SKM-1 (cell line): Measurements from ENCODE around the gene DOK3.
A peak's percentile ranks its signal among the peaks of the same experiment; 100 is the strongest.
"Not testable (repeated sequence)": the region's sequence is repeated elsewhere in the genome, so short reads cannot be mapped to it uniquely, and the experiment has no call there.

Experiments used
- DNase-seq: peaks from one replicate; lab custom pipeline; 2025; ENCODE audit not compliant: unreplicated experiment; lab: John Stamatoyannopoulos, UW

Gene DOK3

DNA sequence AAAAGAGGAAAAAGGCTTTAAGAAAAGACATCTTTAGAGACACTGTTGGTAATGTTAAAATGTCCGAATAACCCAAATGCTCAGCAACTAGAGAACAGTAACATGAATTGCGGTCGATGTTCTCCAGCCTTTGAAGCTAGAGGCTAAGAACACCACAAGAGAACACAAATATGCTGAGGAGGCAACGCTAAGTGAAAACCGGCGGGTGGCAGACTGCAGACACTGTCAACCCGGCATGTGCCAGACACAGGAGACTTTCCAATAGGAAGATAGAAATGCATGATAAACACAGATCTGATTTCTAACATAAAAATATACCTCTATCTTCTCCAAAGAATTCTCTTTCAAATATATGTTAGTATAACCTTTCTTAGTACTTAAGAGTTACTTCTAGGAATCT is 25.5 kb upstream of the DOK3 start:
- no peak for DNase-seq

DNA sequence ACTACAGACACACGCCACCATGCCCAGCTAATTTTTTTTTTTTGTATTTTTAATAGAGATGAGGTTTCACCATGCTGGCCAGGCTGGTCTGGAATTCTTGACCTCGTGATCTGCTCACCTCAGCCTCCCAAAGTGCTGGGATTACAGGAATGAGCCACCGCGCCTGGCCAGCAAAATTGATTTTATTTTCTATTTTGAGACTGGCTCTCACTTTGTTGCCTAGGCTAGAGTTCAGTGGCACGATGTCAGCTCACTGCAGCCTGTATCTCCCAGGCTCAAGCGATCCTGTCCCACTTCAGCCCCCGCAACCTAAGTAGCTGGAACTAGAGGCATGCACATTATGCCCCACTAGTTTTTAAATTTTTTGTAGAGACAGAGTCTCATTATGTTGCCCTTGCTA is 24.8 kb upstream of the DOK3 start:
- DNase-seq, result not testable (repeated sequence)

DNA sequence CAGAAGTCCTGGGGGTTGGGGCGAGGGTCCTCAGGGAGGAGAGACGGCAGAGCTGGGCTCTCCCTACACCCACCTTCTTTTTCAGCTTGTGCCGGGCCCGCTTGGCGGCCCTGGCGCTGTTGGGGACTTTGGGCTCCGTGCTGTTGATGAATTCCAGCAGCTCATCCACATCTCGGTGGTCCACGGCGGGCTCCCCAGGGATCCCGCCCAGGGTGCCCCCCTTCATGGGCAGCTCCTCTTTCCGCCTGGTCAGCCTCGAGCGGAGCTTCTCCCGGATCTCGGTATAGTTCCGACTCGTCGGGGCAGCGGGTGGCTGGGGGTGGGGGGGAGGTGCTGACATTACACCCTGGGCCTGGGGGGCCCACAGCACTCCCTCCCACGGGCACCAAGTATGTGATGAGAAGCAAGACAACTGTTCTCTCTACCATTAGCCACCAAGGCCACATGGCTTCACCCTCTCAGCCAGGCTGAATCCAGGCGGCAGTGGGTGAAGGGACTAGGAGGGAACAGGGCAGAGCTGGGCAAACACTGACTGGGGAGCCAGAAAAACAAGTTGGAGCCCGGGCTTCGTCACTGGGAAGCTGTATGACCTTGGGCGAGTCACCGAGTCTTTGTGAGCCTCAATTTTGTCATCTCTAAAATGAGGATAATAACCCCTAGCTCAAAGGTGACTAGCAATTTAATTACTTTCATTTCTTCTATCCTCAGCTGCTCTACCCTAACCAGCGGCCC is 21.7 kb upstream of the DOK3 start:
- no peak for DNase-seq

DNA sequence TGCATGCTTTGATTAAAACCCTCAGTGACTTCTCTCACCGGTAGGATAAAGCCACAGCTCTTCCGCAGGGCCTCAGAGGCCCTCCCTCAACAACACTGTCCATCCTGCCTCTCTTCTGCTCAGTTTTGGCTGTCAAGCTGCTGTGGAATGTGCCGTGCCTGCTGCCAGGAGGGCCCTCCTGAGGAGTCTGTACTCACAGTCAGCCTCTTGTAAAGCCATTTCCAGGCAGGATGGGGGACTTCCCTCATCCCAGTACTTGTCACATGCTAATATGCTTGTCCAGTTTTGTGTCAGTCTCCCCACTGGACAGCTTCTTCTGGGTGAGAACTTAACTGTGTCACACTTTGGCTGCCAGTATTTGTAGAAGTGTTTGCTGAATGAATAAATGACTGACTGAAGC is 21.0 kb upstream of the DOK3 start:
- no peak for DNase-seq

DNA sequence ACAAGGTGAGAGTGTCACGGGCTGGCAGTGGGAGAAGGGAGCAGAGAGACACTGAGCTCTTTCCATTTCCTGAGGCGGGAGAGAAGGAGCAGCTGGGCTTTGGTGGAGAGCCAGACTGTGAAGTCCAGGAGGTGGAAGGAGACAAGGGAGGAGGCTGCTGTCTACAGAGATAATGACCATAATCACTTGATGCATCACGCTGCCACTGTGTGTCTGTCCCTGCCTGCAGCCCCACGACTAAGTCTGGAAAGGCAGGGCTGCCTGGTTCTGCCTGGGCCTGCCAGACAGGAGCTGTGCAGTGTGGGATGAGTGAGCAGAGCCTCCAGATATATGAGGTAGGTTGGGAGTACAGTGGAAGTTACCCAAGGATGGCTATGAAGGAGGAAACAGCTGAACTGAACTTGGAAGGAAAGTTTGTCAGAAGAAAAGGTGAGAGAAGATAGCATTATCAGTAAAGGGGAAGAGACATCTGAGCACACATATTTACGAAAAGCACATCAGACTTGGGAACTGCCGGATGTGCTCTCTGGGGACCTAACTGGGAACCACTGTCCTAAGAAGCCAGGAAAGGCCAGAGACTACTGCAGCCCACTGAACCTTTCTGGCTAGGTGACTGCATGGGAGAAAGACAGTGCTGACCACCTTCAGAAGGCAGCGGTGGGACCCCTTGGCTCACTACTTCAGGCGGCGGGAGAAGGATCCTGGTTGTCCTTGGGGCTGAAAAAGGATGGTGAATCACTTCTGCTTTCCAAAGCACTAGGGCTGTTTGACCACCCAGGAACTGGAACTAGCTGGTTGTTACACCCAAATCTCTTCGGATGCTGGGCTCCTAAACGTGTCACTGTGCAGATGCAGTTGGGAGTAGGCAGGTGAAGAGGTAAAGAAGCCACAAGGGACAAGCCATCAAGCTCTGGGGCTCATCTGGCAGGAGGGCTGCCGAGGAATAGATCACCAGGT is 19.9 kb upstream of the DOK3 start:
- DNase-seq, result no peak

DNA sequence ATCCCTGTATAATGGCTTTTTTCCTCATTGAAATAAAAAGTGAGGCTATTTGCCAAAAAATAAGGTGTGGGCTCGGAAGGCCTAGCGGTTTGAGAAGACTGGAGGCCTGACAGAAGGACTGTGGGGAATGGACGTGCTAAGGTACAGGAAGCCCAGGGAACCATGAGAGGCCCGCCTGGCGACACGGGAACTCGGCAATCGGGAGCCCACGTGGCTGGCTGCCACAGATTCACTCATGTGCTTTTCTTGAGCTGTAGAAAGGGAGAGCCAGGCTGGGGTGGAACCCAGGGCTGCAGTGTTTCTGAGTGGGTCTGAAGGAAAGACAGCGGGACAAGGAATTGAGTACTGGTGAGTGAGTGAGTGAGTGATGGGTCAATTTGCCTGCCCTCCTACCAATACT is 19.0 kb upstream of the DOK3 start:
- DNase-seq, result no peak

DNA sequence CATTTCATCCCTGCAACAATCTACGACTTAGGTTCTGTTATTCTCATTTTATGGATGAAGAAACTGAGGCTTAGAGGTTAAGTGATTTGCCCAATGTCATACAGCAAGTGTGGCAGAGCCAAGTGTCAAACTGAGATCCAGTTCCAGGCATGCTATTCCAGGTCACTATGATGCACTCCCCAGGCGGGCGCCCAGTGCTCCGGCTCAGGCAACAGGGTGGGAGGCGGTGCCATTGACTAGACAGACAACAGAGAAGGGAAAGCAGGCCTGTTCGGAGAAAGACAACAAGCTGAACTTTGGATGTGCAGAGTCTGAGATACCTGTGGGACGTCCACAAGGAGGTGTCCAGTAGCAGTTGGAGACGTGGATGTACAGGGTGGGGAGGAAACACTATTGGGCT is 18.0 kb upstream of the DOK3 start:
- no peak for DNase-seq

DNA sequence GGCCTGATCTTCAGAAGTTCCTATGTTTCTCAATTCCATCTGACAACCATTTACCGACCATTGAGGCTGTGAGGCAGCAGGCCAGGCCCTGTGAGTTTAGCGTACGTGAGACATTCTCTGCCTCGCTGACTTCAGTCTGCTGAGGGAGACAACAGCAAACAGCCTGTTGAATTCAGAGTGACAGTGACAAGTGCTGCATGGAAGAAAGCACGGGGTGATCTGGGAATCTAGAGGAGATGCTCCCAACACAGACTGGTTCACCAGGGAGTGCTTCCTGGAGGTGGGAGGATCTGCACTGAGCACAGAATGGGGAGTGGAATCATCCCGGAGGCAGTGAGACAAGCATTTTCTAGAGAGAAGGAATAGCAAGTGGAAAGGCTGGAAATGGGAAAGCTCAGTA is 17.2 kb upstream of the DOK3 start:
- DNase-seq, result no peak

DNA sequence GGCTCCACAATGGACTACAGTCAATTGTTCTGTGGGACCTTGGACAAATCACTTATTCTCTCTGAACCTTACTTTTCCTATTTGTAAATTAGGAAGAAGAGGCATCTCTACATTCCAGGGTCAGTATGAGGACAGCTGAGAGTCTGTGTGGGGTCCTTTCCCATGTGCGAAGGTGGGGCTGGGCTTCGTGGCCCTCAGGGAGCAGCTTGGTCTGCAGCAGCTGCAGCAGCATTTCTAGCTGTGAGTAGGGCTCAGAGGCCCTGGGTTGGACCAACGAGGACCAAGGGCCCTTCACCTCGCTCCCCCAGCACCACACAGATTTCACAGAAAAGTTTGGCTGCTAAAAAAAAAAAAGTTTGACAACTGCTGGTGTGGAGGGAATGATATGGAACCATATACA is 16.6 kb upstream of the DOK3 start:
- DNase-seq, result no peak

DNA sequence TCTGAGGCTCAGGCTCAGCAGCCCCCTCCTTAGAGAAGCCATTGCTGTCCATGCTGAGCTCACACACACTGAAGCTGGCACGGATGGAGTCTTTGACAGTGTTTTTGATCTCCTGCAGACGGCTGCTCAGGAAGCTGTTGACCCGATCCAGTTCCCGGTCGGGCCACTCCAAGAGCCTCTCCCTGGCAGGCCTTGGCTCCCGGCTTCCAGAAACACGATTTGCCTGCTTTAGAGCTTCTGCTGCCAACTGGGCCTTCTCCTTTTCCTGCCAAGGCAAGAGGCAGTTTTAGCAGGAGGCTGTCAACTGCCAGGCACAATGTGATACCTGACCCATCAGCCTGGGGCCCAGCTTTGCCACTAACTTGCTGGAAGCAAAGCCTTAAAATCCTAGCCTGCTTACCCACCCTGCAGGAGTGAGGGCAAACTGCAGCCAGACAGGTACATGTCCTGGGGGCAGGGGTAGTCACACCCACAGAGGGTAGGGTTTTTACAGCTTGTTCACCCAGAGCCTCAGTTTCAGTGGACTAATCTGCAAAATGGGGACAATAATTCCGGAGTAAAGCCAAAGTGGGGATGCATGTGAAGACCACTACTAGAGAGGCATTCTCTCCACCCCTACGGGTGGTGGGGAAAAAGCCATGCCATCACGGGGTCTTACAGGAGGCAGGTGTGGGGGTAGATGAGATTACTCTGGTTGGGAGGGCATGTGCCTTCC is 15.5 kb upstream of the DOK3 start:
- DNase-seq, result no peak

DNA sequence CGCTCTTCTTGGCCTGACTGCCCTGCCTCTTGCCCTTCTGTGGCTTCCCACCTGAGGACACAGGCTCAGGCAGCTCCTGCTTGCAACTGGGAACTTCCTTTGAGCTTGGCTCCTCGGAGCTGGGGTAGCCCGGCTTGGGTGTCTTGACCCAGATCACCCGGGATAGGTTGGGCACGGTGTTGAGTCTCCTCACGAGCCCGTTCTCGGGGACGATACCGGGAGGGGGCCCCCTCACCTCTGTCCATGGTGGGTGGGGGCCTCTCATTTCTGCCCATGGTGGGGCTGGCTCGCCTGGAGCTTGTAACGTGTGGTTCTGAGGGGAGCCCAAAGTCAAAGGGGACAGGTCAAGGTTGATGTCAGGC is 14.9 kb upstream of the DOK3 start:
- no peak for DNase-seq

DNA sequence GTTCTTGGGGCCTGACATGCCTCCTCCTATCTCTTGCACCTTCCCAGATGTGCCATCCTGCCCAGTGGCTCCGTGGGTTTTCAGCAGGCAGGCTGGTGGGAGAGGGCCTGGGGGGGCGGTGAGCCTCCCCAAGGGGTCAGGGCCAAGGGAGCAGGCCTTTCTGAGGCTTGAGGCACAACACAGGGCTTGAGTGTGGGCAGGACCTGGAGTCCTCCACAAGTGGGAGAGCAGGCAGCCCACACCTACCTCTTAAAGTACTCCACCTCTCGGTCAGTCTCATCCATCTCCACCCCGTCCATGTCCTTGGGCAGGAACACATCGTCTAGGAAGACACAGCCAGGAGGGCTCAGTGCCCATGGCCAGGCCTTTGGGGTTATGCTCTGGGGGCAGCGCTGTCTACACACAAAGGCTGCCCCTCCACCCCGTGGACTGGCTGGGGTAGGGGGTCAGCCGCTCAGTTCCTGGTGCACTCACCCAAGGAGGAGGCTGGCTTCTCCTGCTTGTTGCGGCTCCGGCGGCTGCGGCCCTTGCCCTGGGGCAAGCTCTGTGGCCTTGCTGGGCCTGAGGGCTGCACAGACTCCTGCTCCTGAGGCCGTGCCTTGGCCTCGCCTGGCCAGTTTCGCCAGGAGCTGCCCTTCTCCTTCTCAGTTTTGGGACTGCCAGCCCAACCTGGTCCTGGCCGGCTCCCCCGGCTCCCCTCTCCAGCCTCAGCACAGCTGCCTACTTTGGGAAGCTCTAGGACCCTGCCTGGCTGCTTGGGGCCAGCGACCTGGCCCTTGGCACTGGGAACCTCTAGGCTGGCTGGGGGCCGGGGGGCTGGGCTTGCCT is 14.3 kb upstream of the DOK3 start:
- no peak for DNase-seq

DNA sequence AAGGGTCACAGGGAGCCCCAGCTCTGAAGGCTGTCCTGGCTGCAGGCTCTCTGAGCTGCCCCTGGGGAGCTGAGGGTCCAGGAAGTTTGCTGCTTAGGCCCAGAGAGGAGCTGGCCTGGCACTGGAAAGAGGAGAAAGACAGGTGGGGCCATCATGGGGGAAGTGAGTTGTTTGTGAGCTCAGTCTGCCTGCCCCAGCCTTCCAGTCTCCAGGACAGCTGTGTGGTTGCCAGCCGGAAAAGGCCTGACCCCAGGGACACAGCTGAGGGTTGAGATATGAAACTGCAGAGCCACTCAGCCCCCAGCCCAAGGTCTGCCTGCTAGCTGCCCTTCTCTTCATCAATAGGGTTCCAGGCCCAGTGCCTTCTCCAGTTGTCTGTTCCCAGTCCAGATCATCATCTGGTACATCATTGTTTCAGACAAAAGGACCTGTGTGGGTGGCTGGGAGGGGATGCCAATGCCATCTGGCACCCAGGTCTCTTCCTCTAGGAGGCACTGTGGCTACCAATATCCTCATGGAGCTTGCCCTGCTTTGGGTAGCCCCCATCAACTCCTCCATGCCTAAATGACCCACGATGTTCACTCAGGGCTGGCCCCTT is 11.4 kb upstream of the DOK3 start:
- no peak for DNase-seq

DNA sequence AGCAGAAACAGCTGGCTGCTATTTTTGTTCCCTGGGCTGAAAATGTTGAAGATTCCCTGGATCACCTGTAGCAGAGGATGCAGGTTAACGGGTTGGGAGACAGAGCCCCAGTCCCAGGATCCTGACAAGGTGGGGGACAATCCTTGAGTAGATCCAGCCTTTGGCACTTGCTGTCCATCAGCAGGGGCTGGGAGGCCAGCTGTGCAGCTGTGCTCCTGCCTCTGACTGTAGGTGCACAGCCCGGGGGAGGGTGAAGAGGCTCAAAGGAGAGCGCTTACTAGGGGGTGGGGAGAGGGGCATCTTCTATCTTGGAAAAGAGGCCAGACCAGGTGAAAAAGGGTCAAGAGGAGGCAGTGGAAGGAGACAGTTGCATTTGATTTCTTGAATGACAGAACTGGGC is 10.6 kb upstream of the DOK3 start:
- no peak for DNase-seq

DNA sequence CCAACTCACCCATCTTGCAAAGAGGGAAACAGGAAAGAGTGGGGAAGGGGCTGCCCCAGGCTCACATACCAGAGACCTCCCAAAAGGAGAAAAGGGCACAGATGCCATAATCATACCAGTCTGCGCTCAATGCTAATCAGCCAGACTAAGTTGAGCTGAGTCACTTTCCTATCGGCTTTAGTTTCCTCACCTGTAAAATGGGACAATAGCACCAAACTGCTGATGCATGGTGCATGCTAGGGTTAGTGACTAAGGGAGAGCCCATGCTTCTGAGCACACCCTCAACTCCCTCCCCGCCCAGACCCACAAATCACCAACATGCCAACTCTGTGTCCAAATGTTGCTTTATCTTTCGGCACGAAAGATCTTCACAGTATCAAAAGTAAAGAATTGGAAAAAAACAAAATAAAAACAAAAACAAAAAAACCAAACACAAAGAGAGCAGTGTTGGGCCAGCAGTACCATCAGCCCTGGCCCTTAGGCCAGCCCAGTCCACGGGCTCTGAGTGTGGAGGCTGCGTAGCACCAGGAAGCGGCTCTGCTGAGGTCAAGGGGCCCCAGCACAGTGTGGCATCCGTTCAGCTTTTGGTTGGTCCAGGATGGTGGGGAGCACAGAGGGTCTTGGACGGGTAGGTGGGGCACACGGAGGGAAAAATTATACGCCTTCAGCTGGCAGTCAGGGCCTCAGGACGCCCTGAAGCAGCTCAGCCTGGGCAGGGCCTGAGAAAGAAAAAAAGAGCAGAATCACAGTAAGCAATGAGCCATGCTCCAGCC is 10.0 kb upstream of the DOK3 start:
- DNase-seq, result no peak

DNA sequence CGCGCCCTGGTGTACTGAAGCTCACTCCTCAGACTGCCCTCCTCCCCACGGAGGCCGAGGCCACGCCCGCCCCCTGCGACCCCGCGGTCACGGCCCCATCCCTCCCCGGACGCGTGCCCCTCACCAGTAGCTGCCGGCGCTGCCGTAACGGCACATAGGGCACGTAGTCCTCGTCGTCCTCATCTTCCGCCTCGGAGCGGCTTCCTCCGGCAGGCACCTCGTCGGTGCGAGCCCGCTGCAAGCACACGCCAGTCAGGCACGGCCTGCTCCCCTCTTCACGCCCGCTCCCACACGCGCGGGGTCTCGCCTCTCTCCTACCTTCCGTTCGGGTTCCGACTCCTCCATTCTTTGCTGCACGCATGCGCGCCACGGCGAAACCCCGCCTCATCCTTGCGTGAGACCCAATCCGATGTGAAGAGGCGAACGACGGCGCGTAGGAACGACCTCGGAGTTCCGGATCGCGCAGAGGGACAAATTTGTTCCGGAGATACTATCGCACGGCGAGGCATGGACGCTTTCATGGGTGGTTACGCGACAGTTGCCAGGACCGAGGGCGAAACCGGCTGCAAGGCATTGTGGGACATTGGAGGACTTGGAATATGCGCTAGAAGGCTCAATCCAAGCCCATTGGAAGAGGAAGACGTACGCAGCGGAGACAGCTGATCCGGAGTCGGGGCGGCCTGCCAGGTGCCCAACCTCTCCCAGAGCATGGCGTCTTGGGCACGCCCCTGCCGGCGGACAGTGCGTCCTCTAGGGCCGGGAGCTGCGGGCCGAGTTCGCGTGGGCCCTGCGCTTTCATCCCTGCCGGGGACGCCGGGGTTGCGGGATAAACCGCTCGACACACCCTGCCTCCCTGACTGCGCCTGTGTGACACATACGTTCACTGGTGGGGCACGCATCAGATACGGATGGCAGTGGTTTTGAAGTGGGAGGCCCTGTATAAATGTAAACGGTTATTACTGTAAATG is 7.3 kb upstream of the DOK3 start, which contains the start of gene DDX41:
Gene DDX41, minus strand, starts transcription at position 361 of the 968 bp plus-strand sequence. Its CDS starts 16 bp downstream, at position 345.
- peak; percentile 94 for DNase-seq

DNA sequence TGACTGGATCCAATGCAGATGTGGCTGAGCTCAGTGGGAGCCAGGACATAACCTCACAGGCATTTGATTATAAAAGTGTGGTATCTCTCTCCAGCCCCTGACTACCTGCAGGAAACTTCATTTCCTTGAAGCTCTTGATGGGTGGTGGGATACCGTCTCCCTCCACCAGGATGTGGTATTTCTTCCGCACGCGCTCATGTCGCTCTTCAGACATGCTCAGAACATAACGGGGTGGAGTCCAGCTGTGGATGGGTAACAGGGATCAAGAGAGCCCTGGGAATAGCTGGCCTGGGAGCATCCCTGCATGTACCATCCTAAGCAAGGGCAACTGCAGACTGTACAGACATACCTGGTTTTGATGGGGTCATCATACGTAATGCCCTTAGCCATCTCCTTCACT is 6.0 kb upstream of the DOK3 start:
- no peak for DNase-seq

DNA sequence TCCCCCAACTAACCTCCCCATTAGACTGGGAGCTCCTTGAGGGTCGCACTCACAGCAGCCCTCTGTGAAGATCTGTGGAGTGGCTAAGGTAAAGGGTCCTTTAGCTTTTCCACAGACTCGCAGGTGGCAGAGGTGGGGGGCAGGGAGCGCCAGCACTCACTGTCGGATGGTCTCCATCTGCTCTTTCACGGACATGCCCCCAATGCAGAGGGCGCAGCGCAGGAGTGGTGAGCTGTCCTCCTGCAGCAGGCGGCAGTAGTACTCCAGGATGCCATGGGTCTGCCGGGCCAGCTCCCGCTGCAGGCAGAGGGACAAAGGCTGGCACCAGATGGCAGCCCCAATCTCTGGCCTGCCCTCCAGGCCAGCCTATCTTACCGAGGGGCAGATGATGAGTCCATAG is 4.9 kb upstream of the DOK3 start:
- no peak for DNase-seq

DNA sequence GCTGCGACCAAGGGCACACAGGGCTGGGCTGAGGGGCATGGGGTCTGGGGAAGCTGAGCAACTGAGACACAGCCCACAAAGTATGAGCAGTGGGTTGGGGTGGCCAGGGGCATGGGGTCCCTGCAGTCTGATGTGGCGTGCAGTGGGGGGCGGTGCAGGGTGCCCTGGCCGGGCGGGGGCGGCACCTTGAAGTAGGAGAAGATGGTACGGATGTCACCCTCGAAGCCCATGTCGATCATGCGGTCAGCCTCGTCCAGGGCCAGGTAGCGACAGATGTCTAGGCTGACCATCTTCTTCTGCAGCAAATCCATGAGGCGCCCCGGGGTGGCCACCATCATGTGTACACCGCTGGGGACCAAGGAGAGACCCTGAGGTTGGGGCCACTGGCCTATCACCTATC is 3.9 kb upstream of the DOK3 start:
- no peak for DNase-seq
